RCC 7860 (cell line): ENCODE data around the gene TAAR9.

Experiments
- DNase-seq: peaks from one replicate; pipeline ENCODE4 v3.0.0-alpha.2; 2015; ENCODE audit warnings: low spot score
- FAIRE-seq: peaks from 2 replicates; lab custom pipeline; 2012; peaks lifted over from hg19 to GRCh38; lab: Jason Lieb, UNC

TAAR9 gene

DNA sequence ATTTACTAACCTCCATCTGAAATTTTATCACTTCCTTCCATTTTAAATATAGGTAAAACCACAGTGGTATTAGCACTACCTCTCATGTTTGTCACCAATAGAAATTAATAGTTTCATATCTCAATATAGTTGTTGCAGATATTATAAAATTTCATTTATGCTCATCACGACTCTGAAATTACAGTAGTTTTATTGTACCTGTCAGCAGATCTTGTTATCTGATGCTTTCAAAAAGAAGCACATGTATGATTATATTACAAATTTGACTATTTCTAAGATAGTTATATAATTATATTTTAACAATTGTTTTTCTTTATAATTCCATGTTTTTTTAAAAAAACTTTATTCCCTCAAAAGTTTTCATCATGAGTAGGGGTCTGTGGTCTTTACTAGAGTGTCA, 46.6 kb downstream of the TAAR9 start:
- no peak for DNase-seq
- FAIRE-seq, result no peak

DNA sequence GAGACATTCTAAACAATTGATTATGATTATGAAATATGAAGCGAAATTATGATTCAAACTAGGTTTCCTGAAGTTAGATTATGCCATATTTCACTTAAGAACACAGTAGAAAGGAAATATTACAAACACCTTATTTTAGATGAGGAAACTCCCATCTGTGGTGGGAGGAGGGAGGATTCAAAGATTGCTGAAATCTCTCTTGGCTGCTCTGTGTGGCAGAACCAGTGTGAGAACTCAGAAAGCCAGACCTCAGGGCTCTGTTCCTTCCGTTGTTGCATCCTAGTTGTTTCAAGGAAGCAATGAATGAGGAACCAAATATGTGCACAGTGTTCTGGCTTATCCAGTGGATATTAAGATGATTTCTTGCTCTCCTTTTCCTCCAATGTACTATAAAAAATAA, 49.3 kb downstream of the TAAR9 start:
- FAIRE-seq (no peak), DNase-seq (no peak)
